ENCODE measurements around the gene GTPBP6. TPM values are rescaled to one million over a fixed set of nuclear protein-coding genes. Genes with fewer than 3 reads are reported as not detected.
"Not testable (repeated sequence)": the region's sequence is repeated elsewhere in the genome, so short reads cannot be mapped to it uniquely, and the experiment has no call there.

The GTPBP6 gene
- total RNA-seq, 1 donor from 2014 or later: 51.4 TPM

GRCh38 chrX:340641-341423, 22.2 kb upstream of the GTPBP6 start:
- peak; percentile 34 for DNase-seq (ENCODE audit: missing footprints)
- intact Hi-C loops (cut with DNase I): no loop called here
- ATAC-seq: peak; percentile 19

DNA sequence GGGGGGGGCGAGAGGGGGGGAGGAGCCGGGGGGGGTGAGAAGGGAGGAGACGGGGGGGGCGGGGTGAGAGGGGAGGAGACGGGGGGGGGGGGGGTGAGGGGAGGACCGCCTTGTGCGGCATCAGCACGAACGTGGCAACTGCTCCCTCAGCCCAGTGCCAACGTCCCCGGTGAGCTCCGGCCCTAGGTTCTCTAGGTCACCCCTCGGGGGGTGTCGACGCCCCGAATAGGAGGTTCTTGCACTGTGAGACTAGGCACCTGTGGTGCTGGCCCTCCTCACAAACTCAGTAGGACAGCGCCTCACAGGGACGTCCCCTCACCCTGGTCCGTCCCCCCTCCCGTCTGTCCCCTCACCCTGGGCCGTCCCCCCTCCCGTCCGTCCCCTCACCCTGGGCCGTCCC, 21.5 kb upstream of the GTPBP6 start:
- intact Hi-C loops (cut with DNase I): no loop called here
- DNase-seq (ENCODE audit: missing footprints): peak; percentile 9
- ATAC-seq: no peak

DNA sequence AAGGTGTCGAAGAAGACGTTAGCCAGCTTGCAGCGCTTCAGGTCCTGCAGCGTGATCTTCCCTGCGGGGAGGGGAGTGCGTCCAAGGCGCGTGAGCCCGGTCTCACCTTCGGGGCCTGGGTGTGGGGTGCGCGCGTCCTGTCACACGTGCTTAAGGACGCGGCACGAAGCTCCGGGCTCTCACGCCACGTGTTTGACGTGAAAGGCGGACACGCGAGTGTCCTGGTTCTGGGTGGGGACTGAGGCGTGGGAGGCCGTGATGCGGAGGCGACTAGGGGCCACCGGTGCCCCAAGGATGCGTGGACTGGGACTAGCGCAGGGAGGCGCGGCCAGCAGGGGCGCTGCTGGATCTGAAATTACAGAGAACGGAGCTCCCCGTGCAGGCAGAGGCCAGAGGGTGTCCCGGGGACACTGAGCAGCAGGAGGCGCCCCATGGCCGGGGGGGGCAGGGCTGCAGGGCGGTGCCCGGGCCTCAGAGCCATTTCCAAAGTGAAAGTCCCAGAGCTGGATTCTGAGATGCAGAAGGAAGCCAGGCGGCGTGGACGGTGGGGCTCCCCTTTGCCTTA, 20.3 kb upstream of the GTPBP6 start:
- ATAC-seq: no peak
- DNase-seq (ENCODE audit: missing footprints): peak; percentile 51
- intact Hi-C loops (cut with DNase I): no loop called here

DNA sequence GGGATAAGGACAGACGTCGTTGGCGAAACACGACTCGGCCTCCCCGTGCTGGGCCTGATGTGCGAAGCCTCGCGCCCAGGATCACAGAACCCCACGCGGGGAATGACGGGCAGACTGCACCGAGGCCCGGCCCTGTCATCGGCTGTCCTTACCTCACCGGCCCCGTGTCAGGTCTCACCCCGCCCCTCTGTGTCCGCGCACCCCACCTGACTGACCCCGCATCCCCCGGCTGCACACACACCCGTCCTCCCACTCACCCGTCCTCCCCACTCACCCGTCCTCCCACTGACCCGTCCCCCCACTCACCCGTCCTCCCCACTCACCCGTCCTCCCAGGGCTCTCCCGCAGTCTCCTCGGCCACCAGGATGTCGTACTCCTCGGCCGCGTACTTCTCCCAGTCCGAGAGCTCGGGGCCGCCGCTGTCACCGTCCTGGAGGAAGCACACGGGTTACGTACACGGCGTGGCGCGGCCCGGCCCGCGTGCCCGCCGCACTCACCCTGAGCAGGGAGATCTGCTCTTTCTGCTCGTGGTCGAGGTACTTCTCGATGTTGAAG, 19.8 kb upstream of the GTPBP6 start:
- intact Hi-C loops (cut with DNase I): no loop called here
- ATAC-seq: no peak
- DNase-seq (ENCODE audit: missing footprints): peak; percentile 23

DNA sequence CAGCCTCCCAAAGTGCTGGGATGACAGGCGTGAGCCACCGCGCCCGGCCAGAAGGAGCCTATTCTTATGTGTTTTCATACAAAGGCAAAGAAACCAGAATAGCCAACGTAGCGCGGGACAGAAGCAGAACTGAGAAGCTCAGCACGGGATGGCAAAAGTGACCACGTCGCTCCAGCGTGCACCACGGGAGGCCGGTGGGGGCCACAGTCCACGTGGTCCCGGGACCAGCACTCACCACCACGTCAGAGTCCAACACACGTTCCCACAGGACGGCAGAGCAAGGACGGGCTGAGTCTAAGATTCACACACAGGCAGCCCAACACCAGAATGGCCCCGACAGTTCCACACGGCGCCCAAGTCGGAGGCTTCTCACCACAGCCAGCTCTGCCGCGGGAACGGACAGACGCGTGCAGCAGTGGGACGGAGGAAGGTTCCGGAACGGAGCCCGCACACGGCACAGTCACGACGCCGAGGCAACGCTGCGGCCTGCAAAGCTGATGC, 18.8 kb upstream of the GTPBP6 start:
- intact Hi-C loops (cut with DNase I): no loop called here
- DNase-seq (ENCODE audit: missing footprints) (peak; percentile 57), ATAC-seq (no peak)

- intact Hi-C loops (cut with DNase I): no loop called here
- no peak for ATAC-seq
- peak; percentile 4 for DNase-seq (ENCODE audit: missing footprints)
Observed at GRCh38 chrX:336227-336626, 17.6 kb upstream of the GTPBP6 start.

- ATAC-seq: no peak
- intact Hi-C loops (cut with DNase I): no loop called here
- peak; percentile 5 for DNase-seq (ENCODE audit: missing footprints)
Observed at GRCh38 chrX:335758-336155, 17.2 kb upstream of the GTPBP6 start.

GRCh38 chrX:334971-335757, 16.6 kb upstream of the GTPBP6 start:
- DNase-seq (ENCODE audit: missing footprints): peak; percentile 54
- ATAC-seq: no peak
- intact Hi-C loops (cut with DNase I): no loop called here

- ATAC-seq (no peak), DNase-seq (ENCODE audit: missing footprints) (peak; percentile 65)
- intact Hi-C loops (cut with DNase I): no loop called here
Observed at GRCh38 chrX:334331-334891, 15.8 kb upstream of the GTPBP6 start.

DNA sequence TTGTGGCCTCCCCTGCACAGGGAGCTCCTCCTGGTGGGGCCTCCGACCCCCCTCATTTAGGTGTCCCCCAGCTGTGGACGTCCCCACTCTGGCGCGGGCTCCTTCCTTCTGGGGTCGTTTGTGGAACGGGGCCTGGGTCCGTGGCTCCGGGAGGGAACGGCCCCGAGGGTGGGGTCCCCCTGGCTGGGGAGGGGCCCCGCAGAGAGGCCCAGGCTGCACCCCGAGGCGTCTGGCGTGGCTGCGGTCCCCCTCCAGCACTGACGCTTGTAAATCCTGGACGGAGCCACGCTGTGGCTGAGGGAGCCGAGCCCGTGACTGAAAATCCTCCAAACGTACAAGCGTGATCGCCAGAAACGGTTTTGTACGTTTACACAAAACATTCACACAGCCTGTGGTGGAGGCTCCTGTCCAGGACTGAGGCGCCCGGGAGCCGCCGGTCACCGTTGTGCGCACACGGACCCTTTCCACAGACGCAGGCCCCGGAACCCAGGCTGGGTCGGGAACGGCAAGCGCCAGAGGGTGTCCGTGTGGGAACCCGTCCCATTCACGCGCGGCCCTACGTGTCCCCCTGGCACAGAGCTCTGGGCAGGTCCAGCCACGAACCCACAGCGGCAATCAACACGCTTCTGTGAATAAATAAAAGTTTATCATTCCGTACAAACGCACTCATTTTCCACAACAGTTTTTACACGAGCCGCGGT, 15.2 kb upstream of the GTPBP6 start:
- peak; percentile 56 for DNase-seq (ENCODE audit: missing footprints)
- intact Hi-C loops (cut with DNase I): no loop called here

DNA sequence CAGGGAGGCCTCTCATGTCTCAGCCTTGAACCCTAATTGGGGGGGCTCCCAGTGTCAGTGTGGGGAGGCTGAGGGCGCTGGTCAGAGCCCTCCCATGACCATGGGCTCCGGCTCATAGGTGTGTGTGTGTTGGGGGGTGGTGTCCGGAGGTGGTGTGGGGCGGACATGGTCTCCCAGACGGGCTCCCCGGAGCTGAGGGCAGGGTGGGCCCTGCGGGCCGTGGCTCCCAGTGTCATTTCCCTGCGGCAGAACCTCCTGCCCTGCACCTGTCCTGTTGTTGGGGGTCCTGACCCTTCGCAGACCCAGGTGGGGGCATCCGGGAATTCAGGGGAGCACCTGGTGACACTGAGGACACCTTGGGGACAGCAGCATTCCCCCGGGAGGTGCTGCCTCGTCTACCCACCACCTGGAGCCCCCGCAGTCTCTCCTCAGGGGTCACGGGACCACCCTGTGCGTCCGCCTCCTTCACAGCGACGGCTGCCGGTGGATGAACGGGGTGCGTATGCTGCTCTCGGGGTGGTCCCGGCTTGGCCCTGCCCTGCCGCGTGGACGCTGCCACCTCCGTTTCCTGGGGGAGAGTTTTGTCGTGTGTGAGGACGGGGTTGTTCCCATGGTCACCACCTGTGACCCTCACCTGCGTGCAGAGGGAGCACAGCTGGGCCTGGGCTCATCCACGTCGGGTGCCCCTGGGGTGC, 14.5 kb upstream of the GTPBP6 start:
- DNase-seq (ENCODE audit: missing footprints): peak; percentile 55

More for the DNA sequence above, 15.2 kb upstream of the GTPBP6 start:
- ATAC-seq: no peak

GRCh38 chrX:332496-332860, 13.9 kb upstream of the GTPBP6 start:
- ATAC-seq (no peak), DNase-seq (ENCODE audit: missing footprints) (peak; percentile 65)
- intact Hi-C loops (cut with DNase I): no loop called here

More for the DNA sequence above, 14.5 kb upstream of the GTPBP6 start:
- no peak for ATAC-seq
- intact Hi-C loops (cut with DNase I): no loop called here

DNA sequence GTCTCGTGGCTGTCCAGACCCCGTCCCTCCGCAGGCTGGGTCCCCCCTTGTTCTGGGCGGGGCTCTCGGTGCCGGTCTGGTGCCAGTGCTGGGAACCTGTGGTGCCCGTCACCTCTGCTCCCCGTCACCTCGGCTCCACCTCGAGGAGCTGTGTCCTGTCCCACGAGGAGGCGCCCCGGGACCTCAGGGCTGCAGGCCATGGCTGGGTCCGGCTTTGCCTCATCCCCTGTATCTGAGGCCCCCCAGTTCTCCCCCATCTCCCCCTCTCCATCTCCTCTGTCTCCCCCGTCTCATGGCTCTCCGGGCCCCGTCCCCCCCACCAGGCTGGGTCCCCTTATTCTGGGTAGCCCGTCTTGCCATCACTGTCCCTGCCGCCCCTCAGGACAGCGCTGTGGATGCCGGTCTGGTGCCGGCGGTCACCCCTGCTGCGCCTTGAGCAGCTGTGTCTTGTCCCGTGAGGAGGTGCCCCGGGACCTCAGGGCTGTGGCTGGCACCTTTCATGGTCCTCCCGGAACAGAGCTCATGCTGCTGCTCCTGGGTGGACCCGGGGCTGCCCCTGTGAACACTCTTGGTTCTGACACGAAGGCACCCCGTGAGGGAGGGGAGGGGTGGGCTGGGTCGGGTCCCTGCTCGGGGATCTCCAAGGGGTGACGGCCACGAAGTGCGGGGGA, 13.4 kb upstream of the GTPBP6 start:
- intact Hi-C loops (cut with DNase I): no loop called here
- DNase-seq (ENCODE audit: missing footprints): peak; percentile 69
- ATAC-seq: peak; percentile 26

DNA sequence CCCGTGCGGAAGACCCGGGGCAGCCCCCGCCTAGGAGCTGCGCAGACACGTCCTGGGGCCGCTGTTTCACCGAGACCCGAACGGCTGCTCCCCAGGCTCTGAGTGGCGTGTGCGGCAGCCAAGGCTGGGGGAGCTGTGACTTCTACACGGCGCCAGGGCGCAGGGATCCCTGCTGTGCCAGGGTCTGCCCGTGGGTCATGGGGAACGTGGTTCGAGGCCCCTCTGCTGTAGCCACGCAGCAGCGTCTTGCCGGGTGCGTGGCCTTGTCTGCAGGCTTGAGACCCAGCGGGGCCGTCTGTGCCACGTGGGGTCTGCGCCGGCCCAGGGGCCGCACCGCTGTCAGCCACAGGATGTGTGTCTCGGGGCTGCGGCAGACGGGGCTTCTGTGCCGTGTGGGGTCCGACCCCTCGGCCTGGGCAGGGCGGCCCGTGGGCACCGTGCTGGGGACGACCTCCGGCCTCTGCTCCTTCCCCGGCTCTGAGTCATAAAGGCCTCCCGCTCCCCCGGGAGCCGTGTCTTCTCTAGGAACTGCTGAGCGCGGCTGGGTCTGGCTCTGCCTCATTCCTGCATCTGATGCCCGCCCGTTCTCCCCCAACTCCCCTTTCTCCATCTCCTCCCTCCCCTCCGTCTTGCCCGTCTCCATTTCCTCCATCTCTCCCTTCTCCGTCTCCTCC, 12.7 kb upstream of the GTPBP6 start:
- ATAC-seq: peak; percentile 50
- intact Hi-C loops (cut with DNase I): no loop called here
- DNase-seq (ENCODE audit: missing footprints): peak; percentile 74

GRCh38 chrX:330726-331150, 12.1 kb upstream of the GTPBP6 start:
- ATAC-seq (peak; percentile 11), DNase-seq (ENCODE audit: missing footprints) (peak; percentile 60)
- intact Hi-C loops (cut with DNase I): no loop called here

DNA sequence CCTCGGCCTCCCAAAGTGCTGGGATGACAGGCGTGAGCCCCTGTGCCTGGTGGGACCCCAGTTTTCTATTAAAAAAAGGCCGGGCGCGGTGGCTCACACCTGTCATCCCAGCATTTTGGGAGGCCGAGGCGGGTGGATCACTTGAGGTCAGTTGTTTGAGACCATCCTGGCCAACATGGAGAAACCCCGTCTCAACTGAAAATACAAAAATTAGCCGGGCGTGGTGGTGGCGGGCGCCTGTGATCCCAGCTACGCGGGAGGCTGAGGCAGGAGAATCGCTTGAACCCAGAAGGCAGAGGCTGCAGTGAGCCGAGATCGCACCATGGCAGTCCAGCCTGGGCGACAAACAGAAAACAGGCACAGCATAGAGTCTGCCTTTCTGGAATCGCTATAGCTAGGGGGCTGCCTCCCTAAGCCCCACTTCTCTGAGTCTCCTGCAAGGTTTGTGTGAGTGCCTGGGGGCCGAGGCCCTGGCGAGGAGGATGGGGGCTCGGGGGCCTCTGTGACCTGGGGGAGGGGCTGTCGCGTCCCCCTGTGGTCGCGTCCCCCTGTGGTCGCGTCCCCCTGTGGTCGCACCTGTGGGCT, 11.6 kb upstream of the GTPBP6 start:
- DNase-seq (ENCODE audit: missing footprints); intact Hi-C loops (cut with DNase I); ATAC-seq: not testable (repeated sequence)
